Astrocyte (in vitro differentiated cells and primary cell): ENCODE results near the gene LNX2. TPM values are rescaled to one million over a fixed set of nuclear protein-coding genes. Genes with fewer than 3 reads are reported as not detected.

Experiments
- DNase-seq: peaks from one replicate; pipeline ENCODE4 v3.0.0-alpha.2; 2010; ENCODE audit warnings: low read depth
- FAIRE-seq: peaks from 2 replicates; lab custom pipeline; 2011; peaks lifted over from hg19 to GRCh38; lab: Jason Lieb, UNC
- H2AFZ ChIP-seq: 2 replicates; pipeline ENCODE4 v1.6.0; 2012; ENCODE audit warnings: low read depth, low read length, inconsistent platforms
- H3K27ac ChIP-seq: 2 replicates; pipeline ENCODE4 v1.5.1; 2011; ENCODE audit warnings: low read depth, low read length, inconsistent platforms
- H3K27me3 ChIP-seq: 2 replicates; pipeline ENCODE4 v1.6.0; 2011; ENCODE audit warnings: low read length, inconsistent platforms; ENCODE audit not compliant: insufficient read depth
- H3K36me3 ChIP-seq: 2 replicates; pipeline ENCODE4 v1.5.1; 2011; ENCODE audit warnings: low read length, inconsistent platforms; ENCODE audit not compliant: insufficient read depth
- H3K4me1 ChIP-seq: 2 replicates; pipeline ENCODE4 v1.5.1; 2011; ENCODE audit warnings: low read length, inconsistent platforms; ENCODE audit not compliant: insufficient read depth
- H3K4me2 ChIP-seq: 2 replicates; pipeline ENCODE4 v1.6.0; 2012; ENCODE audit warnings: low read length, inconsistent platforms
- H3K4me3 ChIP-seq: 2 replicates; pipeline ENCODE4 v1.5.1; 2011; ENCODE audit warnings: low read depth, mild to moderate bottlenecking, low read length, inconsistent platforms; ENCODE audit not compliant: insufficient read depth
- H3K79me2 ChIP-seq: 2 replicates; pipeline ENCODE4 v1.6.0; 2012; ENCODE audit warnings: mild to moderate bottlenecking, low read length, inconsistent platforms; ENCODE audit not compliant: insufficient read depth
- H3K9ac ChIP-seq: 2 replicates; pipeline ENCODE4 v1.6.0; 2012; ENCODE audit warnings: mild to moderate bottlenecking, low read length, inconsistent platforms
- H3K9me3 ChIP-seq: 2 replicates; pipeline ENCODE4 v1.5.1; 2012; ENCODE audit warnings: low read depth, mild to moderate bottlenecking, low read length, inconsistent platforms; ENCODE audit not compliant: insufficient read depth
- H4K20me1 ChIP-seq: 2 replicates; pipeline ENCODE4 v1.6.0; 2012; ENCODE audit warnings: low read length, inconsistent platforms; ENCODE audit not compliant: insufficient read depth
- H3K27ac Mint-ChIP-seq: one replicate; pipeline ENCODE4 v1.8.0; 2021; ENCODE audit warnings: mild to moderate bottlenecking, mixed read lengths; ENCODE audit not compliant: unreplicated experiment
- H3K27me3 Mint-ChIP-seq: one replicate; pipeline ENCODE4 v1.8.0; 2021; ENCODE audit warnings: low read depth, mixed read lengths; ENCODE audit not compliant: unreplicated experiment
- H3K36me3 Mint-ChIP-seq: one replicate; pipeline ENCODE4 v1.8.0; 2021; ENCODE audit warnings: low read depth, mixed read lengths; ENCODE audit not compliant: unreplicated experiment
- H3K4me1 Mint-ChIP-seq: one replicate; pipeline ENCODE4 v1.8.0; 2021; ENCODE audit warnings: low read depth, mixed read lengths; ENCODE audit not compliant: unreplicated experiment
- H3K4me3 Mint-ChIP-seq: one replicate; pipeline ENCODE4 v1.8.0; 2021; ENCODE audit warnings: mild to moderate bottlenecking, moderate library complexity, mixed read lengths; ENCODE audit not compliant: unreplicated experiment
- H3K9me3 Mint-ChIP-seq: one replicate; pipeline ENCODE4 v1.8.0; 2021; ENCODE audit warnings: mild to moderate bottlenecking, mixed read lengths; ENCODE audit not compliant: unreplicated experiment
- EZH2 ChIP-seq: IDR thresholded peaks from 2 replicates; pipeline ENCODE4 v1.6.1; 2012; ENCODE audit warnings: mild to moderate bottlenecking, low read length, inconsistent platforms; ENCODE audit not compliant: insufficient read depth
- total RNA-seq: library from RNA; stranded (reverse); gene quantifications from 2 replicates; pipeline ENCODE4 v1.2.1, GENCODE V29; 2021
- TF ChIP-seq, protein P1 (sequence below): IDR thresholded peaks from 2 replicates; pipeline ENCODE4 v1.5.1; 2011; ENCODE audit warnings: low read depth, mild to moderate bottlenecking, inconsistent platforms, low read length, moderate library complexity; ENCODE audit not compliant: insufficient read depth

LNX2 gene
- total RNA-seq, 1 donor from 2014 or later: 8.7 TPM

DNA sequence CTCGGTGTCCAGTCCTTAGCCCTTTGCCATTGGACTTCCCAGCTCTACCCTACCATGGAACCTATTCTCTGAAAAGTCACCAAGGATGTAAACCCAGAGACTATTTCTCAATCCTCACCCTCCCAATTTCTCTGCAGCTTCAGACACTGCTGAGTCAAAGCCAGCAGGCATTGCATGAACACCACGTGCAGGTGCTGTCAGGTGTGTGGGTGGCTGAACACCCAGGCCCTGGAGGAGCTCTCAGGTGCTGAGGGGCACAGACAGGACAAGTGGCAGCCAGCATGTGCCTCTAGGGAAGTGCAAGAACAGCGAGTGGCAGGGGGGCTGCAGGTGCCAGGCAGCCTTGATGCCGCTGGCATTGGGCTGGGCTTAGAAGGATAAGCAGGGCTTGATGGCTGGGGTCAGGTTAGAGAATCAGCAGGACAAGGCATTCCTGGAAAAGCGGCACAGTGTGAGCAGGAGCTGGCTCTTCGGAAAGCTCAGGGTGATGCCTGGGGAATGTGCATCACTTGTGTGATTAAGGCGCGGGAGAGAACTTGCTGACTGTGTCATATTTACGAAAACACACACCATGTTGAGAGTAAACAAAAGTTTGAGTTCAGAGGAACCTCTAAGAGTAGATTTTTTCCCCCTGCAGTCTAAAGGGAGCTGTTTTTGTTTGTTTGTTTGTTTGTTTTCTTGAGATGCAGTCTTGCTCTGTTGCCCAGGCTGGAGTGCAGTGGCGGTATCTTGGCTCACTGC lies 83.8 kb downstream of the LNX2 start:
- Histone ChIP-seq H3K4me1 (no peaks in the 10 kb centered on the region), H4K20me1 (no peaks in the 10 kb centered on the region), H3K27ac (no peak overlapping the region), H3K4me2 (no peak overlapping the region), H3K27me3 (no peaks in the 10 kb centered on the region), H3K36me3 (no peaks in the 10 kb centered on the region), H3K79me2 (no peaks in the 10 kb centered on the region), H3K9me3 (no peaks in the 10 kb centered on the region), H3K4me3 (no peak overlapping the region), H3K9ac (no peak overlapping the region), H2AFZ (no peak overlapping the region)
- no peak overlapping the region for H3K27ac Mint-ChIP-seq
- no peak overlapping the region for H3K4me3 Mint-ChIP-seq
- FAIRE-seq (no peak), DNase-seq (no peak)
- TF ChIP-seq EZH2: no peak
- TF ChIP-seq, protein P1, sequence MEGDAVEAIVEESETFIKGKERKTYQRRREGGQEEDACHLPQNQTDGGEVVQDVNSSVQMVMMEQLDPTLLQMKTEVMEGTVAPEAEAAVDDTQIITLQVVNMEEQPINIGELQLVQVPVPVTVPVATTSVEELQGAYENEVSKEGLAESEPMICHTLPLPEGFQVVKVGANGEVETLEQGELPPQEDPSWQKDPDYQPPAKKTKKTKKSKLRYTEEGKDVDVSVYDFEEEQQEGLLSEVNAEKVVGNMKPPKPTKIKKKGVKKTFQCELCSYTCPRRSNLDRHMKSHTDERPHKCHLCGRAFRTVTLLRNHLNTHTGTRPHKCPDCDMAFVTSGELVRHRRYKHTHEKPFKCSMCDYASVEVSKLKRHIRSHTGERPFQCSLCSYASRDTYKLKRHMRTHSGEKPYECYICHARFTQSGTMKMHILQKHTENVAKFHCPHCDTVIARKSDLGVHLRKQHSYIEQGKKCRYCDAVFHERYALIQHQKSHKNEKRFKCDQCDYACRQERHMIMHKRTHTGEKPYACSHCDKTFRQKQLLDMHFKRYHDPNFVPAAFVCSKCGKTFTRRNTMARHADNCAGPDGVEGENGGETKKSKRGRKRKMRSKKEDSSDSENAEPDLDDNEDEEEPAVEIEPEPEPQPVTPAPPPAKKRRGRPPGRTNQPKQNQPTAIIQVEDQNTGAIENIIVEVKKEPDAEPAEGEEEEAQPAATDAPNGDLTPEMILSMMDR: no peak
- peaks cover 4% of the 10 kb centered on the region for H3K4me1 Mint-ChIP-seq
- H3K27me3 Mint-ChIP-seq: peaks cover 4% of the 10 kb centered on the region
- no peaks in the 10 kb centered on the region for H3K9me3 Mint-ChIP-seq
- no peaks in the 10 kb centered on the region for H3K36me3 Mint-ChIP-seq

DNA sequence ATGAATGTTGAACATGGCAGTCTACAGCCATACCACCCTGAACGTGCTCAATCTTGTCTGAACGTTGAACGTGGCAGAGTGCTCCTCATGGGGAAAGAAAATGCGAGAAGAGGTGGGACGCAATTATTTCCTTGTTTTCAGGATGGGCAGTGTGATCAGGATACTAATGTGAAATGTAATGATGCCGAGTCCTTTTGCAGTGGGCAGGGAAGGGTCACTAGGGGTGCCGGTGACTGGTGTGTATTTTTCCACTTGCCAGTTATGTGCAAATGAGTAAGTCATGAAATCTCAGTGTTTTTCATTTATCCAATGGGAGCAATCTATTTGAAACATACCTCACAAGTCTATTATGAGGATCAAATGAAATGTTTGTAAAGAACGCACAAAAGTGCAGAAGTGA lies 84.8 kb downstream of the LNX2 start:
- Histone ChIP-seq H3K36me3 (no peaks in the 10 kb centered on the region), H3K4me2 (no peak overlapping the region), H3K9ac (no peak overlapping the region), H3K9me3 (no peaks in the 10 kb centered on the region), H3K27me3 (no peaks in the 10 kb centered on the region), H3K4me3 (no peak overlapping the region), H4K20me1 (no peaks in the 10 kb centered on the region), H2AFZ (no peak overlapping the region), H3K79me2 (no peaks in the 10 kb centered on the region), H3K4me1 (no peaks in the 10 kb centered on the region), H3K27ac (no peak overlapping the region)
- no peak for DNase-seq
- no peaks in the 10 kb centered on the region for H3K4me1 Mint-ChIP-seq
- no peaks in the 10 kb centered on the region for H3K9me3 Mint-ChIP-seq
- H3K27ac Mint-ChIP-seq: no peak overlapping the region
- TF ChIP-seq, protein P1: no peak
- TF ChIP-seq EZH2: no peak
- no peak for FAIRE-seq
- H3K27me3 Mint-ChIP-seq: peaks cover 4% of the 10 kb centered on the region
- no peak overlapping the region for H3K4me3 Mint-ChIP-seq
- no peaks in the 10 kb centered on the region for H3K36me3 Mint-ChIP-seq

DNA sequence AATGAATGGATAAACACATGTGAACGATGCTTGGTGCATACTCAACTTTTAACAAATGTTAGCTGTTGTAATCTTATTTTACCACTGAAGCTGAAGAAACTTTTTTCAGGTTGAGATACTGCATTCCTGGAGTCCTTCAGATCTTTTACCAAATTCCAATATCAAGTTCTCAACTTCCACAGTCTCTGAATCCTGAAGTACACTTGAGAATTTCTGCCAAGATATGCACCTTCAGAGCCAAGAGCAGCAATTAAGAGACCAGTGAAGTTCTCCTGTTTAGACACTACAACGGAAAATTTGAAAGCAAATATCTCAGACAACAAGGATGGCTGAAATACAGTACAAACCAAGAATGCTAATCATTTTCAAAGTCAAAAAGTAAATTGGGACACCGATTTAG lies 85.3 kb downstream of the LNX2 start:
- no peak overlapping the region for H3K27ac Mint-ChIP-seq
- TF ChIP-seq, protein P1: no peak
- no peak for TF ChIP-seq EZH2
- no peaks in the 10 kb centered on the region for H3K36me3 Mint-ChIP-seq
- Histone ChIP-seq H2AFZ (no peak overlapping the region), H4K20me1 (no peaks in the 10 kb centered on the region), H3K27me3 (no peaks in the 10 kb centered on the region), H3K9me3 (no peaks in the 10 kb centered on the region), H3K36me3 (no peaks in the 10 kb centered on the region), H3K4me3 (no peak overlapping the region), H3K4me1 (no peaks in the 10 kb centered on the region), H3K9ac (no peak overlapping the region), H3K4me2 (no peak overlapping the region), H3K27ac (no peak overlapping the region), H3K79me2 (no peaks in the 10 kb centered on the region)
- no peak for FAIRE-seq
- no peak overlapping the region for H3K4me3 Mint-ChIP-seq
- peaks cover 4% of the 10 kb centered on the region for H3K27me3 Mint-ChIP-seq
- no peaks in the 10 kb centered on the region for H3K4me1 Mint-ChIP-seq
- H3K9me3 Mint-ChIP-seq: no peaks in the 10 kb centered on the region
- peak; percentile 26 for DNase-seq
